Forelimb muscle (tissue), 1 donor: ENCODE measurements around the gene HMOX2. TPM values are rescaled to one million over a fixed set of nuclear protein-coding genes. Genes with fewer than 3 reads are reported as not detected.

ENCODE experiments used
- DNase-seq: peaks from one replicate; pipeline ENCODE4 v3.0.0-alpha.2; 2013; ENCODE audit warnings: low read depth
- polyA plus RNA-seq: library from polyadenylated mRNA; unstranded; fragments of 120-200 nt; gene quantifications from one replicate; pipeline ENCODE4 v1.2.1, GENCODE V29; 2013; ENCODE audit not compliant: insufficient read length

The HMOX2 gene
- polyA plus RNA-seq, 1 donor, result 36.2 TPM

- no peak for DNase-seq
These were observed 80.4 kb downstream of the HMOX2 start for GRCh38 chr16:4556580-4556979.

GRCh38 chr16:4557973-4558372 lies 81.8 kb downstream of the HMOX2 start:
- no peak for DNase-seq

Other genes starting within 250 kb of the HMOX2 start
- gene SRL, start 234.3 kb upstream of the HMOX2 start, polyA plus RNA-seq, result 694 TPM
- 11.1 TPM for gene TFAP4, start 203.4 kb upstream of the HMOX2 start, polyA plus RNA-seq
- gene GLIS2, start 160.3 kb upstream of the HMOX2 start, polyA plus RNA-seq, result 22.9 TPM
- gene PAM16, start 125.1 kb upstream of the HMOX2 start, polyA plus RNA-seq, result 25.4 TPM
- 13.7 TPM for gene VASN, start 104.5 kb upstream of the HMOX2 start, polyA plus RNA-seq
- 19.4 TPM for gene CORO7, start 59.8 kb upstream of the HMOX2 start, polyA plus RNA-seq
- gene DNAJA3, start 50.5 kb upstream of the HMOX2 start, polyA plus RNA-seq, result 29.6 TPM
- gene NMRAL1, start 1.8 kb upstream of the HMOX2 start, polyA plus RNA-seq, result 13.2 TPM
- 46.2 TPM for gene CDIP1, start 62.4 kb downstream of the HMOX2 start, polyA plus RNA-seq
- 0.73 TPM for gene C16orf96, start 79.9 kb downstream of the HMOX2 start, polyA plus RNA-seq
- 23.4 TPM for gene UBALD1, start 138.5 kb downstream of the HMOX2 start, polyA plus RNA-seq
- 35.5 TPM for gene MGRN1, start 148.4 kb downstream of the HMOX2 start, polyA plus RNA-seq
- gene NUDT16L1, start 217.2 kb downstream of the HMOX2 start, polyA plus RNA-seq, result 23.3 TPM